Inflammatory macrophage treated with lipopolysaccharide for 4 hours (primary cell): ENCODE measurements around the gene OR5A1.
"Not testable (repeated sequence)": the region's sequence is repeated elsewhere in the genome, so short reads cannot be mapped to it uniquely, and the experiment has no call there.

Experiments
- DNase-seq: peaks from one replicate; pipeline ENCODE4 v3.0.0-alpha.2; 2020

The OR5A1 gene

DNA sequence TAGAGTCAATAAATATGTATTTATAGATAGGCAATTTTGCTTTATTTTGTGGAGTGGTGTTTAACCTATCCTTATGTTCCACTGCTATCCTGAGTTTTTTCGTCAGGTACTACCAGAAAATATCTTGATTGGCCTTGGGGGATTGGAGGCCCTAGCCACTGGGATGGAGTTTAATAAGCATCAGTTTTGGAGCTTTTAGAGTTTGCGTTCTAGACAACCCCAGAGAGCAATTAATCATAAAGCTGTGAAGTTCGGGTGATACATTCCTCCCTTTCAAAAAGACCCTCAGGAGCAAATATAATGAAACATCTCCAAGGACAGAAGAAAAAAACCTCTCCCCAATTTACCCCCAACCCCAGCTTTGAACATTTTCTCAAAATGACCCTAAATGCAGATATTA lies at the start of gene OR5A1:
OR5A1 (plus strand) TSS at position 301 of the 400 bp plus-strand sequence. CDS start 6,700 bp downstream, outside the sequence.
- no peak for DNase-seq

DNA sequence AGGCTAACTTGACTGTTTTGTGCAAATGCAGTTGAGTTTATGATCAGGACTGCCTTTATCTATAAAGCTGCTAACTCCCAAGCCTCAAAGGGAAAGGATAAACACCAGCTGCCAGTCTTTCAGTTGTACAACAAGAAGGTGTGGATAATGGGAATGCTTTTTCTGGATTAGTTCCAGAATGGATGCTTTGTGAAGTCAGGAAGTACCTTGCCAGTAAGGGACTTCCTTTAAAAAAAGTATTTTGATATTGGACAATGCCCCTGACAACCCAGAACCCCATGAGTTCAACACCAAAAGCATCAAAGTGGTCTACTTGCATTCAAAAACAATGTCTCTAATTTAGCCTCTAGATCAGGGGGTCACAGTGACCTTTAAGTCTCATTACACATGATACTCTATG lies 42.1 kb upstream of the OR5A1 start:
- DNase-seq = no peak

DNA sequence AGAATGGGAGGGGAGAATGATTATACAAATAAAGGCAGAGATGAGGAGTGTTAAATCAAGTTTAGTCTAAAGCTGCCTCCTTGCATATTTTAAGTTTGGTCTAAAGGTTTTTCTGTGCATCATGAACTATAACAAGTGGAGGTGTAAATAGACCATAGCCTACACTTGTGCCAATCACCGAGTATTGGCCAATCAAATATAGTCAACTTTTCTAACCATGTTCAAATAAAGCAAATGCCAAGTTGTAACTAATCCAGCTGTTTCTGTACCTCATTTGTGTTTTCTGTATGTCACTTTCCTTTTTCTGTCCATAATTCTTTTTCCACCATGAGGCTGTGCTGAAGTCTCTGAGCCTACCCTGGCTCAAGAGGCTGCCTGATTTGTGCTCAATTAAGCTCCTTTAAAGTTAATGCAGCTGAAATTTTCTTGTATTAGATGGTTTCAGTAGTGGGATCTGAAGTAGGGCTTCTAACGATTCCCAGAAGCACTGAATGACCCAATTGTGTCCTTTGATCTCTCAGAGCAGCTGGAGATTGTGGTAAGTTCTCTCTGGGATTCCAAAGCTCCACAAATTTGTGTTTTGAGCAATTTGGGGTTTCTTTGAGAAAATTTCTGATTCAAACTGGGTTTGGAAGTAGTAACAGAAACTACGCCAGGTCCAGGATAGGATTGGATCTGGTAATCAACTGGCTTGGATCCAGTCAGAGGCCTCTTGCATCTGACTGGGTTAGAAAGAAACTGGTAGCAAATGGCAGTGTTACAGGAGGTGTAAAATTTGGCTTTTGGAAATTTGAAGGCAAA lies 35.6 kb upstream of the OR5A1 start:
- DNase-seq = no peak

DNA sequence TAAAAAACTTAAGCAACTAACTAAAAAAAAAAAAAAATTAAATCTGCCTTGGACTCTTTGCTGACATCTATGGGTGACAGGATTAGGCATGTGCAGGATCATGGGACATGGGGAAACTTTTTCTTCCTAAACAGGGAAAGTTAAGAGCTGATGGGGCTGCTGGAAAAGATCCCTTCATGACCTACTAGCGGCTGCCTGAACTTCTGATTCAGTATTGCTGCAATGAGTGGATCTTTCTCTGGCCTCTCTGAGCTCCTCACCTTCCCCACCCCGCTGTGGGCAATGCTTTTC lies 35.1 kb upstream of the OR5A1 start:
- no peak for DNase-seq

DNA sequence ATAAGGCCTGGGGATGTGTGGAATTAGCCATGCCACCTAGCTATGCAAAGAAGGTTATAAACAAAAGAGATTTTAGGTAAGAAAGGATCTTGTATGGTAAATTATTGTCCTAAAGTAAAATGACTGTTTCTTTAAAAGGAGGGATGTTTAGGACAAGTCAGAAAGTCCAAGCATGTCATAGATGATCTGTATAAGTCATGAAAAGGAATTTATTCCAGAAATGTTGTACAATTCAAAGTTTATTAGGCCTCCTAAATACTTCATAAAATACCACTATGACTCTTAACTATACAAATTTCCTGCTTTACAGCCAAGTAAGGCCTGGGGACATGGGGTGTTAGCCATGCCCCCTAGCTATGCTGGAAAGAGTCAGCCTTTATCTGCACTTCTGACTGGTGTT lies 32.7 kb upstream of the OR5A1 start:
- DNase-seq = no peak

DNA sequence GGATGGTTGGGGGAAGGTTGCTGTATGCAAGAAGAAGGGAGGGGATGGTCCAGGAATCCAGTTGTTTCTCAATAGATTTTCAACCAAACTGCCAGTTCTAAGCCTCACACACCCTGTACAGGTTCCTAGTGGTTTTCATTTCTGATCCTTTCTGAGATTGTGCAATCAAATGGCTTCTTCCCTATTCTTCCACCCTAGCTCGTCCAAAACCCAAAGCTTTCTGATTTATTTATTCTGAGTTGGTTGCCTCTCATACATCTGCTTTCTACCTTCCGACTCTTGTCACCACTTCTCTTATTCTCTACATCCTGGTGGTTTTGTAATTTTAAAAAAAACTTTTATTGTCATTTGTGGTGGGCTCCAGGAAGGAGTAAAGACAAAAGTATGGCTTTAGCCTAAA lies 22.6 kb upstream of the OR5A1 start:
- DNase-seq = peak; percentile 53

DNA sequence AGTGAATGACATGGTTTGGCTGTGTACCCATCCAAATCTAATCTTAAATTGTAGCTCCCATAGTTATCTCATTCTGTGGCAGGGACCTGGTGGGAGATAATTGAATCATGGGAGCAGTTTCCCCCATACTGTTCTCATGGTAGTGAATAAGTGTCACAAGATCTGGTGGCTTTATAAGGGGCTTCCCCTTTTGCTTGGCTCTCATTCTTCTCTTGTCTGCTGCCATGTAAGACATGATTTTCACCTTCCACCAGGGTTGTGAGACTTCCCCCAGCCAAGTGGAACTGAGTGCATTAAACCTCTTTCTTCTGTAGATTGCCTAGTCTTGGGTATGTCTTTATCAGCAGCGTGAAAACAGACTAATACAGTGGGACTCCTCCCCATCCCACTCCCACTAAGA lies 21.2 kb upstream of the OR5A1 start:
- peak; percentile 69 for DNase-seq

DNA sequence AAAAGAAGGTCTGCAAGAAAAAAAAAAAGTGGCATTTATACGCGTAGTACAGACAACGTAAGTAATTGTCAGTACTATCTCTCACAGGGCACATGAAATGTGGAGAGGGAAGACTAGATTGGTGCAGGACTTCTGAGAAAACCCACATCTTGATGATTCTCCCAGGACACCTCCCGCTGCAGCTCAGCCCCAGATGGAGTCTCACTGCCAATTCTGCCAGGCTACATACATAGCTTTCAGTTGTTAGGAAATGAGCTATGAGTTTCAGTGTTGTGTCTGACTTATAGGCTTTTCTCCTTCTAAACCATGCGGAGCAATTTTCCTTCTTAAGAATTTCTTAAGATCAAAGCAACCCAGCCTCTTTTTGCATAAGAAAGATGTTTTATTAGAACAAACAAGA lies 19.7 kb upstream of the OR5A1 start:
- no peak for DNase-seq

DNA sequence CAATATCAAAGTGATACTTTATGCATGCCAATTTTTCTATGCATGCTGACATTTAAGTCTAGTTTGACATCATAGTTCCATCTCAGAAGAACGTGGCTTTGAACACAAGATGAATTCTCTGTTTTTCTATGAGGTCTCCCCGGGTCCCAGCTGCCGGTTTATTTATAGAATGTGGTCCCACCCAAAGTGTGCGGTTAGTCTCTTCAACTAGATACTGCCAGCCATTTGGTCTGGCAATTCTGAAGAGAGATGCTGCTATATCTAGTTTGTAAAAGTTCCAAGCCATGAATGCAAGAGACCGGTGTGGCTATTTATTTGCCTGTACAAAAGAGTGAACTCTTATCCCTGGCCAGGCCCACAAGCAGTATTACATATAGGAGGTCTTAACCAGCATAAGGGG lies 19.2 kb upstream of the OR5A1 start:
- DNase-seq = no peak

DNA sequence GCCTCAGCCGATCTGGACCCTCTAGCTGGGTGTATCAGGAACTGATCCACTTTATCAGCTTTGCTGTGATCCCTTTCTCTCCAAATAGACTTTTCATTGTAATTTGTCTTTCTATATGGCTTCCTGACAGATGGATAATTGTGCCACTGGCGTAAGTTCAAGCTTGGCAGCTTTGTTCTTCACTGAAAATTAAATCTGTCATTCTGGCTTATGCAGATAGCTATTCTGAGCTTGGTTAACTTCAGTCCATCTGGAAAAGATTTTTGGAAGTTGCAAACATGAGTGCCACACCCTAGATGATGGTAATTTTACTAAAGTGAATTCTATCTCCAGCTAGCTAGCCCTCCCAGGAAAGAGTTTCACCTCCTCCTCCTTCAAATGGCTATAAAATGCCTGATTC lies 18.1 kb upstream of the OR5A1 start:
- DNase-seq = no peak

DNA sequence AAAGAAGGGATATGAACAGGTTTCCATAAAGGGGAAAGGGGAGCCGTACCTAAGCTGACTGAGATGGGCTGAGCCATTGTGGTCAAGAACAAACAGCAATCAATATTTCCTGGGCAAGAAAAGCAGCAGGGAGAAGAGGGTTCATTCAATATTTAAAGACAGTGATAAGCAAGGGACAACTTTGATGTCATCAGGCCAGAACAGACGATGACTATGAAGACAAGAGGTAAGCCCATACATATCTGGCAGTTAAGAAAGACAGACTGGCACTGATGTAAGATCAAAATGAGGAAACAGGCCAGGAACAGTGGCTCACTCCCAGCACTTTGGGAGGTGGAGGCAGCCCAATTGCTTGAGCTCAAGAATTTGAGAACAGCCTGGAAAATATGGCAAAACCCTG lies 12.4 kb upstream of the OR5A1 start:
- peak; percentile 49 for DNase-seq

DNA sequence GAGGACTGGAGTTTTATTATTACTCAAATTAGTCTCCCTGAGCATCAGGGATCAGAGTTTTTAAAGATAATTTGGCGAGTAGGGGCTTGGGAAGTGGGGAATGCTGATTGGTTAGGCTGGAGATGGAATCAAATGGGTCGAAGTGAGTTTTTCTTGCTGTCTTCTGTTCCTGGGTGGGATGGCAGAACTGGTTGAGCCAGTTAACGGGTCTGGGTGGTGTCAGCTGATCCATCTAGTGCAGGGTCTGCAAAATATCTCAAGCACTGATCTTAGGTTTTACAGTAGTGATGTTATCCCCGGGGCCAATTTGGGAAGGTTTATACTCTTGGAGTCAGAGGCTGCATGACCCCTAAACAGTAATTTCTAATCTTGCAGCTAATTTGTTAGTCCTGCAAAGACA lies 11.1 kb upstream of the OR5A1 start:
- no peak for DNase-seq

DNA sequence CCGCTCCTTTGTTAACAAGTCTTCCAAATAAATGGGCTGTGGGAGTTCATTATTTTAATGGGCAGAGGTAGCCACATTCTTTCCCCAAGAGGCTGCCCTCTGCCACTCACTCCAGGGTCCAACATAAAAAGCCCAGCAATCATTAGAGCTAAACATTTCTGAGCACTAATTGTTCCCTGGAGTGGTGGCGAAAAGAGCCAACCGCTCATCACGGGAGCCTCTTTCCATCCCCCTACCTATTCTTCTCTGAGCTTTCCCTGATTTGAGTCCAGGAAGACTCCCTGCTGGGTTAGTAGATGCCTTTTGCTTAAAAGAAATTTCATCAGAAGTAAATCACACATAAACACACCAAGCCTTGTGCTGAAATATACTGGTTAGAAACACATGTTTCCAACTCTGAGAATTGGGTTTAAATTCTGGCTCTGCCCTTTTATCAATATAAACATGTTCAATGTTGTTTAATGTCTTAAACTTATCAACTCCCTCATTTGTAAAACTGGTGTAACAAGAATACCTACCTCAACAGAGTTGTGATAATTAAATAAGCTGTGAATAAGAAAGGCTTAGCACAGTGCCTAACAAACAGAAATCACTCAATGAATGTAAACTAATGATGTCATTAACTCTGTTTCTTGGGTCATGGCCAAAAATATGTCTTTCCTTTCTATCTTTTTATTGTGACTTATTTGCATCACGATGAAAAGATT lies 9.8 kb upstream of the OR5A1 start, which contains the start of gene OR5A2:
OR5A2 (minus strand) TSS at position 53 of the 707 bp plus-strand sequence. CDS start 3,460 bp downstream, outside the sequence.
- DNase-seq = no peak

DNA sequence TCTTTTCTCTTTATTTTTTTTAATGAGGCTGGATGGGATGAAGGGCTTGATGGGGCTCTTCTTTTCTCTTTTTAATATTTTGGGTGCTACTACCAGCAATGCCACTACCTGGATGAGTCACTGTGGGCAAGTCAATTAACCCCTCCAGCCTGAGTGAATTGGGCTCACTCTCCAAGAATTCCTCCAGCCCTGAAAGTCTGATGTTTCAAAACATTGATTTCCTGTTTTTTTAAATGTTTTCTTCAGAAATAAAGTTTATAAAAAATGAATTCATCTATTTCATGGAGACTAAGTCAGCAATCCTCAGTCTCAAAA lies 9.2 kb upstream of the OR5A1 start:
- DNase-seq = no peak

DNA sequence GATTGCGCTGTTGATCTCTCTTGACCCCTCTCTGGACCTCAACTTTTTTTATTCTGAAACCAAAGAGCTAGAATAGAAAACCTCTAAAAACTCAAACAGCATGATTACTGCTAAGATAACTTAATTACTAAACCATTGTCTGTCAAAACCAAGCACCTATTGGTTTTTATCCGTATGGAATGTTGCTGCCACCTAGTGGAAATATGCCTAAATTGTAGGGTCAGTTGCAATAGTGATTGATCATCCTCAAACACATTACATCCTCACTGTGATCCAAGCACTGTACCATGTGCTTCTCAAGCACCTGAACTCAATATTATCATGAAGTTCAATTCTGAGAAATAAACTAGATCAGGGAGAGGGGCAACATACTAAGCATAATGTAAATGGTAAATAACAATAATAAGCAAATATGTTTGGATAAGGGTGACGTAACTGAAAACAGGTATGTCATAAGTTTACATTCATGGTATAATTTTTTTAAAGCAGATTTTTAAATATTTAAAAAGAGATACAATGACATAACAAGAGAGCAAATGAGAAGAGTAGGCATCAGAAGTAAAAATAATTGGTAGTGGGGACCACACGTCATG lies 6.2 kb upstream of the OR5A1 start:
- peak; percentile 77 for DNase-seq

DNA sequence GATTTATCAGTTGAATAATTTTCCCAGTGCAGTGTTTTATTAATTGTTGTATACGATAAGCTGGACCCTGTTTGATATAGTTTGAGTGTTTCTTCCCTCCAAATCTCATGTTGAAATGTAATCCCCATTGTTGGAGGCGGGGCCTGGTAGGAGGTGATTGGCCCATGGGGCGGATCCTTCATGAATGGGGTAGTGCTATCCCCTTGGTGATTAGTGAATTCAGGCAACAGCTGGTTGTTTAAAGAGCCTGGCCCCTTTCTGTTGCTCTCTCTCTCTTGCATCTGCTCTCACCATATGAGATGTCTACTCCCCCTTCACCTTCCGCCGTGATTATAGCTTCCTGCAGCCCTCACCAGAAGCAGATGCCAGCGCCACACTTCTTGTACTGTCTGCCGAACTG lies 1.5 kb downstream of the OR5A1 start:
- DNase-seq = no peak

DNA sequence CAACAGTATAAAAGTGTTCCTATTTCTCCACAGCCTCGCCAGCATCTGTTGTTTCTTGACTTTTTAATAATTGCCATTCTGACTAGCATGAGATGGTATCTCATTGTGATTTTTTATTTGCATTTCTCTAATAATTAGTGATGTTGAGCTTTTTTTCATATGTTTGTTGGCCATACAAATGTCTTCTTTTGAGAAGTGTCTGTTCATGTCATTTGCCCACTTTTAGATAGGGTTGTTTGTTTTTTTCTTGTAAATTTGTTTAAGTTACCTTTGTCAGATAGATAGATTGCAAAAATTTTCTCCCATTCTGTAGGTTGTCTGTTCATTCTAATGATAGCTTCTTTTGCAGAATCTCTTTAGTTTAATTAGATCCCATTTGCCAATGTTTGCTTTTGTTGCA lies 9.4 kb downstream of the OR5A1 start:
- not testable (repeated sequence) for DNase-seq

DNA sequence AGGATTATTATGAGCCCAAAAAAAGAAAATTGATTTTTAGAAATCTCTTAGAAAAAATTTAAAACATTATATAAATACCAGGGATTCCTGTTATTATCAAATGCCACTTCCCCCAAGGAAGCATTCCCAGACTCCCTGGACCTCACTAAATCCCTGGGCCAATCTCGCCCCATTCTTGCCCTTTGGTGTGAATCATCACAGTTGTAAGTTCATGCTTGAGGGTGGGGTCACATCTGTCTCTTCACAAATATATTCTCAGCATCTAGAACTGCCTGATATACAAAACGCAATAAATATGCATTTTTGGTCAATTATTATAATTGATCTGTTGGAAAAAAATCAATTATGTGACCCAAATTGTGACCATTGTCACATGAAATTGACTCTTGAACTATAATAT lies 12.2 kb downstream of the OR5A1 start:
- DNase-seq = no peak

DNA sequence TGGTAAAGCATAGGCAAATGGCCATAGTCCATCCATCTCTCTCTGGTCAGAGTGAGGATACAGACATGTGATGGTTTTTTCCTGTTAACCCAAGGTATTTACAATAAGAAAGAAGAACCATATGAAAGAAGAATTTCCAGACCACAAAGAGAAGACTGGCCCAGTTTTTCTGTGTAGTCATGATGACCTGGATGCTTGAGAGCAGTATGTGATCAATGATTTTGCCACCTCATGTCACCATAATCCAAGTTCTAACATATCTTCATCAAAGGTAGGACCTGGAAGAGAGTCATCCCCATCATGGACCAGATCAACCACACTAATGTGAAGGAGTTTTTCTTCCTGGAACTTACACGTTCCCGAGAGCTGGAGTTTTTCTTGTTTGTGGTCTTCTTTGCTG lies 20.4 kb downstream of the OR5A1 start, which contains the start of gene OR4D6:
OR4D6 (plus strand) TSS at position 301 of the 400 bp plus-strand sequence; CDS start at position 301, 0 bp downstream.
- no peak for DNase-seq

DNA sequence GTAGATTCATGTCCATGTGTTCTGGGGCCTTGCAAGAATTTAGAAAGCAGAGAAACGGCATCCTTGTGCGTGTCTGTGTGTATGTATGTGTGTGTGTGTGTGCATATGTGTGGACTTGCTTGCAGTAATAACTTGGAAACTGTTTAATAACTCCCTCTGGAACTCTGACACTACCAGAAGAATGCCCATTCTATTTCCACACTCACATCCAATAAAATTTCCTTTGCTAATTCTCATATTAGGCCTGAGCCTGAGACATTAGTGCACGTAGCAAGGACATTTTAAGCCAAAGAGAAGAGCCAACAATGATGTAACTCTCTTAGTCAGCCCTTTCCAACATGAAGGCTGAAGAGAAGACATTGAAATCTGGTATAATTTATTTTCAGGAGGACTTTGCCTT lies 23.6 kb downstream of the OR5A1 start:
- no peak for DNase-seq

DNA sequence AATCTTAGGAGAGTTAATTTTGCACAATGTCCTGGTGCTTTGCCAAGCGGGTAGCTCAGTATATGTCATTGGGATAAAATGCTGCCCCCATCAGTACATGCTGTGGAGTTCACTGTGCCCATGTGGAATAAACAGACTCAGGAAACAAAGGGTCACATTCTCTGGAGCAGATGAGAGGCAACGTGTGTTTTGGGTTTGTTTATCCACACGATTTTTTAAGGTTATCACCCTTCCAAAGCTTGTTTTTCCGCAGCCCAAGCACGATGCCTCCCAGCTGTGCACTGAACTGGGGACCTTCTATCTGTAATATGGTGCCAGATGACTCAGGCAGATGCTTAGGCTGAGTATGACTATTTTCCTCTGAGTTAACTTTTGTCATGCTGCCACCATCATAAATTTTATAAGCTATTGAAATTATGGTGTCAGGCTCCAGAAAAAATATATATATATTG lies 26.9 kb downstream of the OR5A1 start:
- no peak for DNase-seq

DNA sequence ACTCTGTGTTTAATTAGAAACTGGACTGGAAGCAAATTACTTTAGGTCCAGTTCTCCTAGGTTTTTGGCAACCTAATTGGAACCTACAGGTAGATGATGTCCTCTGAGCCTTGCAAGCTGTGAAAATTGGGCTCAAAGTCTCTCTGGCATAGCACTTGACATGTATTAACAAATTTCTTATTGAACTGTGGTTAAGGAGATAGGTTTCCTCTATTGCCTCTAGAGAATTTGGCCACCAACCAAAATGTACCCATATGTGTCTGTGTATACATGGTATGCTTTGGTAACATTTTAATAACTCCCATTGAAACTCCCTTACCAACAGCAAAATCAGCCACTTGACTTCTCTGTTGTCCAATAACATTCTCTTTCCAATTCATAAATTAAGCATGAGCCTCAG lies 36.7 kb downstream of the OR5A1 start, which contains the start of gene OR4D10:
OR4D10 (plus strand) TSS at position 301 of the 400 bp plus-strand sequence. CDS start 4,115 bp downstream, outside the sequence.
- no peak for DNase-seq

DNA sequence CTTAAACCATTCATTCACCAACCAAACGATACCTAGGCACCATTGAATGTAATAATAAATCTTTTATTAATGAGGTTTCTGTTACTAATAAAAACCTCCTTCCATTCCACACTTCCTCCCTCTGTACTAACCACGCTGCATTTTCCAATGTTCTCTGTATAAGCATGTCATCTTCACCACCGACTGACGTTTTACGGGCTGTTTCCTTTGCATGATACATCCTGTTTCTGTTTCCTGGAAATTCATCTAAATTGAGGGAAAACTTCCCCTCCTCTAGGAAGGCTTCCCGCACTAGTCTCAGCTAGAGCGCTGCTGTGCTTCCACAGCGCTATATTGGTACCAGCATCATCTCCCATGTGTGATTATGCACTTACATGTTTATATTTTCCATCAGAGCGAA lies 38.9 kb downstream of the OR5A1 start:
- DNase-seq = no peak

DNA sequence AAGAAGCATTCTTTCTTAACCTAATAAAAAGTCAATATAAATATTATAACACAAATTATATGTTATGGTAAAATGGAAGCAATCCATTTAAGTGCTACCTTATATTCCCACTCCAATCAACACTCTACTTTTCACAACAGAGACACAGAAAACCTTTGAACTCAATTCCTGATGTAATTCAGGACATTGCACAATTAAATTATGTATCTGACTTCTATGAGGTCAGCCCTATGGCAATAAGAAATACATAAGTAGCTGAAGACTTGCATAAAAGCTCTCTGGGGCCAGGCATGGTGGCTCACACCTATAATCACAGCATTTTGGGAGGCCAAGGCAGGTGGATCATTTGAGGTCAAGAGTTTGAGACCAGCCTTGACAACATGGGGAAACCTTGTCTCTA lies 43.6 kb downstream of the OR5A1 start:
- peak; percentile 63 for DNase-seq
